Ectodermal cell (in vitro differentiated cells): ENCODE results near the gene ULK3.

ENCODE experiments used
- H3K27ac ChIP-seq: 2 replicates; pipeline ENCODE4 v1.7.0; 2013; ENCODE audit warnings: mild to moderate bottlenecking, low read depth, low read length; ENCODE audit not compliant: insufficient read depth, poor library complexity, severe bottlenecking
- H3K27me3 ChIP-seq: 2 replicates; pipeline ENCODE4 v1.7.0; 2013; ENCODE audit warnings: mild to moderate bottlenecking, low read length; ENCODE audit not compliant: insufficient read depth, control insufficient read depth, poor library complexity, severe bottlenecking
- H3K36me3 ChIP-seq: one replicate; pipeline ENCODE4 v1.7.0; 2013; ENCODE audit warnings: low read length; ENCODE audit not compliant: control insufficient read depth, insufficient read depth
- H3K4me1 ChIP-seq: one replicate; pipeline ENCODE4 v1.7.0; 2013; ENCODE audit warnings: low read length; ENCODE audit not compliant: control insufficient read depth, insufficient read depth
- H3K4me3 ChIP-seq: 2 replicates; pipeline ENCODE4 v1.7.0; 2013; ENCODE audit warnings: low read depth, low read length, control low read depth; ENCODE audit not compliant: insufficient read depth
- H3K9me3 ChIP-seq: 2 replicates; pipeline ENCODE4 v1.7.0; 2013; ENCODE audit warnings: mild to moderate bottlenecking, low read length, moderate library complexity; ENCODE audit not compliant: control insufficient read depth
- WGBS, 2 experiments: methylation state at CpG; one replicate each; pipeline ENCODE4 v1.1.7; 2013; ENCODE audit warnings: missing lambda C conversion rate in 2 of 2; 5-methylcytosine and 5-hydroxymethylcytosine counted together

Gene ULK3

GRCh38 chr15:74868059-74868458, 25.1 kb upstream of the ULK3 start:
- Histone ChIP-seq H3K9me3 (no peaks in the 10 kb centered on the region), H3K27ac (no peak overlapping the region), H3K4me1 (no peaks in the 10 kb centered on the region), H3K4me3 (no peak overlapping the region), H3K27me3 (no peaks in the 10 kb centered on the region), H3K36me3 (no peaks in the 10 kb centered on the region)
- 96 to 97% methylated on average over 6 of the region's 6 CpGs for WGBS, 2 experiments

- no peaks in the 10 kb centered on the region for H3K27me3 ChIP-seq
- no peaks in the 10 kb centered on the region for H3K9me3 ChIP-seq
- H3K4me3 ChIP-seq, result no peak overlapping the region
- H3K36me3 ChIP-seq, result no peaks in the 10 kb centered on the region
- no peaks in the 10 kb centered on the region for H3K4me1 ChIP-seq
- H3K27ac ChIP-seq, result no peak overlapping the region
- 94 to 100% methylated on average over 1 of the region's 1 CpG for WGBS, 2 experiments
Observed at GRCh38 chr15:74867466-74868038, 24.6 kb upstream of the ULK3 start.

- Histone ChIP-seq H3K36me3 (no peaks in the 10 kb centered on the region), H3K27me3 (no peaks in the 10 kb centered on the region), H3K4me1 (no peaks in the 10 kb centered on the region), H3K4me3 (no peak overlapping the region), H3K27ac (no peak overlapping the region), H3K9me3 (no peaks in the 10 kb centered on the region)
- 90 to 94% methylated on average over 6 of the region's 6 CpGs for WGBS, 2 experiments
Observed at GRCh38 chr15:74866090-74866489, 23.1 kb upstream of the ULK3 start.

- WGBS, 2 experiments, result 94 to 96% methylated on average over 2 of the region's 2 CpGs
- Histone ChIP-seq H3K27me3 (no peaks in the 10 kb centered on the region), H3K9me3 (no peaks in the 10 kb centered on the region), H3K27ac (no peak overlapping the region), H3K36me3 (no peaks in the 10 kb centered on the region), H3K4me1 (no peaks in the 10 kb centered on the region), H3K4me3 (no peak overlapping the region)
Observed at GRCh38 chr15:74865316-74865715, 22.4 kb upstream of the ULK3 start.

- no peak overlapping the region for H3K4me3 ChIP-seq
- H3K27ac ChIP-seq, result no peak overlapping the region
- H3K27me3 ChIP-seq, result no peaks in the 10 kb centered on the region
- H3K9me3 ChIP-seq, result no peaks in the 10 kb centered on the region
- 91 to 94% methylated on average over 6 of the region's 6 CpGs for WGBS, 2 experiments
- no peaks in the 10 kb centered on the region for H3K36me3 ChIP-seq
- H3K4me1 ChIP-seq, result no peaks in the 10 kb centered on the region
Observed at GRCh38 chr15:74864296-74864695, 21.3 kb upstream of the ULK3 start.

- Histone ChIP-seq H3K4me3 (no peak overlapping the region), H3K27ac (no peak overlapping the region), H3K9me3 (no peaks in the 10 kb centered on the region), H3K27me3 (no peaks in the 10 kb centered on the region), H3K4me1 (no peaks in the 10 kb centered on the region), H3K36me3 (no peaks in the 10 kb centered on the region)
- WGBS, 2 experiments, result 91 to 92% methylated on average over 11 of the region's 11 CpGs
Observed at GRCh38 chr15:74863239-74864056, 20.5 kb upstream of the ULK3 start.

- 91 to 99% methylated on average over 3 to 4 of the region's 4 CpGs for WGBS, 2 experiments
- Histone ChIP-seq H3K36me3 (peaks cover under 1% of the 10 kb centered on the region), H3K9me3 (no peaks in the 10 kb centered on the region), H3K27me3 (no peaks in the 10 kb centered on the region), H3K4me3 (no peak overlapping the region), H3K4me1 (no peaks in the 10 kb centered on the region), H3K27ac (no peak overlapping the region)
Observed at GRCh38 chr15:74858369-74858740, 15.4 kb upstream of the ULK3 start.

GRCh38 chr15:74857671-74858368, 14.9 kb upstream of the ULK3 start:
- no peaks in the 10 kb centered on the region for H3K27me3 ChIP-seq
- WGBS, 2 experiments, result 89 to 90% methylated on average over 9 of the region's 9 CpGs
- H3K4me3 ChIP-seq, result no peak overlapping the region
- H3K9me3 ChIP-seq, result no peaks in the 10 kb centered on the region
- peaks cover 5% of the 10 kb centered on the region for H3K36me3 ChIP-seq
- no peaks in the 10 kb centered on the region for H3K4me1 ChIP-seq
- H3K27ac ChIP-seq, result no peak overlapping the region

- no peak overlapping the region for H3K27ac ChIP-seq
- peaks cover 10% of the 10 kb centered on the region for H3K36me3 ChIP-seq
- WGBS, 2 experiments, result 90 to 92% methylated on average over 5 of the region's 5 CpGs
- no peaks in the 10 kb centered on the region for H3K9me3 ChIP-seq
- no peaks in the 10 kb centered on the region for H3K4me1 ChIP-seq
- H3K27me3 ChIP-seq, result no peaks in the 10 kb centered on the region
- no peak overlapping the region for H3K4me3 ChIP-seq
Observed at GRCh38 chr15:74857082-74857655, 14.2 kb upstream of the ULK3 start.

- Histone ChIP-seq H3K27ac (no peak overlapping the region), H3K27me3 (no peaks in the 10 kb centered on the region), H3K36me3 (peaks cover 15% of the 10 kb centered on the region), H3K4me1 (no peaks in the 10 kb centered on the region), H3K9me3 (no peaks in the 10 kb centered on the region), H3K4me3 (no peak overlapping the region)
- 100% methylated on average over 1 of the region's 1 CpG; no CpG with 5 or more reads in 1 of the 2 experiments for WGBS, 2 experiments
Observed at GRCh38 chr15:74856537-74856936, 13.6 kb upstream of the ULK3 start.
